ENCODE results near the gene TINCR.

DNA sequence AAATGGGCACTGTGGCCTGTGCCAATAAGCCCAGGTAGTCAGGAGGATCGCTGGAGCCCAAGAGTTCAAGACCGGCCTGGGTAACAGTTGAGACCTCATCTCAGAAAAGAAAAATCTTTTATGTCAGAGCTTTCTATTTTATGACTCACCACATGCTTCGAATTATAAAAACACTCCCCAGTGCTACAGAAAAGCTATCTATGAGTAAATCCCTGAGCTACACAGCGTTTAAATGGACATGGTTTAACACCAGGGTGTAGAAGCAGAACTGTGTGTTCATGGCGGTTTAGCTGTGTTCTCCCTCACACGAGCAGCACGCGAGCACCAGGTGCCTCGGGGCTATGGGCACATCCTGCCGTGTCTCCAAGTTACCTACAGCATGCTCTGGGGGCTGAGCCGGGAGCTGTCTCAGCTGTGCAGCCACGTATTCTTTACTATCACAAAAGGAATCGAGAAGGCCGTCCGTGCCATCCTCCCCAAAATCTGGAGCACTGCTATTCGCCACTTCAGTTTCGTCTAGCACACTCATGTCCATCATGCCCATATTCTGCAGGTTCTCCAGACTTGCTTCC lies 48.1 kb upstream of the TINCR start:
- no peak for TF ChIP-seq CTCF (conservative IDR thresholded peaks at IDR 0.05)
- no peak for TF ChIP-seq EZH2 (IDR thresholded peaks at IDR 0.05; ENCODE audit: low read depth)

Data from PC-9 (cell line).